NCI-H82 treated with DMSO at 0.1 percent for 48 hours (cell line): ENCODE results near the gene TOM1L2.
A peak's percentile ranks its signal among the peaks of the same experiment; 100 is the strongest.

Source experiments
- DNase-seq: peaks from one replicate; lab custom pipeline; 2025; ENCODE audit not compliant: unreplicated experiment; lab: John Stamatoyannopoulos, UW

Gene TOM1L2

DNA sequence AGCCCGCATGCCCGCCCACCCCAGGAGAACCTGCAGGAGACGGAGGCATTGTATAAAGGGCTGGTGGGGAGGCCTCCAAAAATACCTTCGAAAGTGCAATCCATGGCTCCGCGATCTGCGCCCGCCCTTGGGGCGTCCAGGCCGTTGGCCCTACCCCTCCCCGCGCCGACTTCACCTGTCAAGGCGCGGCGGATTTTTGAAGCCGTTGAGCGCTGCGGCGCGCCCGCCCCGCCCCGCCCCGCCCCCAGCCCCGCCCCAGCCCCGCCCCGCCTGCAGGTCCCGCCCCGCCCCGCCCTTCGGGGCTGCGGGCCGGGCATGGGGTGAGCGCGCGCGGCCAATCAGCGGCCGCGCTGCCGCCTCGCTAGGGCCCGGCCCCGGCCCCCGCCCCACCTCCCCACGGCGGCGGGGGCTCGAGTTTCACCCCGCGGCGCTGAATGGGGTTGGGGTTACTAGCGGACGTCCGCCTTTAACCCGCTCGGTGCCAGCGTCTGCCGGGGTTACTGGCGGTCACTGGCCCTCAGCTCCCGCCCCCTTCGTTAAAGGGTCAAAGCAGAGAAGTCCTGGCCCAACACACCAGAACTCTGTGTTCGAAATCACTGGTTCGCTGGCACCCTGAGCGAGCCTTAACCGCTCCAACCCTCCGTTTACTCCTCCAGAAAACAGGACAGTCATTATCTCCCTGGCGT is 148.6 kb downstream of the TOM1L2 start:
- DNase-seq = peak; percentile 70

DNA sequence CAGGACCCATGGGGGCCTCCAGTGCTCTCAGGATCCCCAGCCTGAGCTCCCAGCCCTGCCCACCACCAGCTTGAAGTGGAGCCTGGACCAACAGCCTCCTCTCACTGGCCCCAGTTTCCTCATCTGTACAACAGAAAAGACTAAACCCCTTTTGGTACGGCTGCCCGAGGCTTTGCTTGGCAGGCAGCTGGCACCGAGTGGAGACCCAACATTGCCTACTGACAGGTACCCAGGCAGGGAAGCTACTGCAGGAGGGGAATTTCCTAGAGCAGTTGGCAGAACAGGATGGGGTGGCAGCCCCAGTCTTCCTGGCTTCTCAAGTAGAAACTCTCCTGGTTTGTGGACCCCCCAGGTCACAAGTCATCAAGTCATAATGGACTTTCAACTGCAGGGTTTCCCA is 149.6 kb downstream of the TOM1L2 start:
- no peak for DNase-seq

DNA sequence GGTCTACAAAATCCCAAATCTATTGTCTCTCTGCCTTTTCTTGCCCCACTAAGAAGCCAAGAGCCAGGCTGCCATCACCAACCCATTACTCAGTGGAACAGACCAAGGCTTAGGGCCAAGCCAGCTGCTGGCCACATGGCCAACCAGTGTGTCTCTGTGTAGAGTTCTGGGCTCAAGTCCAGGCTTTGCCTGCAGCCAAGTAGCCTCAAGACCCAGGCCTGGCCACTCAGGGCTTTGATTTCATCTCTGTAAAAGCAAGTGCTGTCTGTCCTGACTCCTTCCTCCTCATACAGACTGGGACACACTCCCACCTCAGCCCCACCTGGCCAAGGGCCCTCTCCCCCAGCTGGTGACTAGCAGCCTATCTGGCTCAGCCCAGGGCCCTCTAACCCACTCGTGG is 150.0 kb downstream of the TOM1L2 start:
- DNase-seq = no peak

DNA sequence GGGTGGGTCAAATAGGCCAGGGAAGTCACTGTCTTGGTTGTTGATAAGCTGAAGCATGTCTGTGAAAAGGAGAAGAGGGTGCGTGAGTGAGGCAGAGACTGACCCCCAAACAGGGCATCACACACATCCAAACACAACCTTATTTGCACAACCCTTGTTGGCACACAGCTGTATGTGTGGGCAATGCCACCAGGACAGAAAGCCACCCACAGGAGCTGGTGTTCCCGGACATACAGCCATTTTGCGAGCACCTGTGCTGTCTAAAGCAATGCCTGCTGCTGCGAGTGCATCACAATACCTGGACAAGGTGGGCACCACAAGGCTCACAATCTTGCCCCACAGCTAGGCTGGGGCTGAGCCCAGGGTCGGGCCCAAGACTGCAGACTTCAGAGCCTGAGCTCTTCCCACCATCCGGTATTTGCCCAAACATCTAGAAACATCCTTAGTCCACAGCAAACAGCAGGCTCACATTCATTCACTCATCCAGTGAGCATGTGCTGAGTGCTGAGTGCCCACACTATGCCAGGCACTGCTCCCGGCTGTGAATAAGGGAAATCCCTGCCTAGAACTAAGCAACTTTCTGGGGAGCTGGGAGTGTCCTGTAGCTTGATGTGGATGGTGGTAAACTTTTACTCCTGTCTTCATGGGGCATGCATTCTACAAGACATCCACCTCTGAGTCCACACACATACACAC is 151.6 kb downstream of the TOM1L2 start:
- no peak for DNase-seq

DNA sequence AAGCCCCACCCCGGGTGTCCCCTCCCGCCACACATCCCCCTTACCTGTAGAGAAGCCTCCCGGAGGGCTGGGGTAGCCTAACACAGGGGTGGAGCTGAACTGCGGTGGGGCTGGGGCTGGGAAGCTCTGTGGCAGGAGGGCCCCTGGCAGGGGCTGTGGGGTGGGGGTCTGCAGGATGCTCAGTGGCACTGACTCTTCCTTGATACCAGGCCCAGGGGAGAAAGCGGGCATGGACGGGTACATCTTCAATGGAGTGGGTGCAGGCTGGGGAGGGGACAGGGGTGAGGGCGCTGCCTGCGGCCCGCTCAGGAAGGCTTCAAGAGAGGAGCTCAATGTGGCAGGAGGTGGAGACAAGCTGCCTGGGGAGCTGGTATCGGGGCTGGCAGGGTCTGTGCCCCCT is 152.2 kb downstream of the TOM1L2 start:
- DNase-seq = no peak

DNA sequence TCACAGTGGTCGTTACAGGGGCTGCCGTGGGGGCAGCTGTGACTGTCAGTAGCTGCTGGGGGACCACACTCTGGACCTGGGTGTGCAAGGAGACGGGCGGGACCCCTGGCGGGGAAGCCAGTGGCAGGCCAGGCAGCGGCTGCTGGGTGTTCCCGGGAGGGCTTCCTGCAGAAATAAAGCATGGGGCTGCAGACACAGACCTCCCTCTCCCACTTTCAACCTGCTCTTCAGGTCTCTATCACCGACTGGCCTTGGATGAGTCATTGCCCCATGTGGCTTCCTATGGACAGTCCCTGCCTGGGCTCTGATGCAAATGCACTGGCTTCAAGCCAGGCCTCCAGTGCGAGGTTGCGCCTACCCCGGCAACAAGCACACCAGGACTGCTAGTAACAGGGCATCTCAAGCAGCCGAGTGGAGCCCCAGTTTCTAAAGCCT is 152.6 kb downstream of the TOM1L2 start:
- no peak for DNase-seq

DNA sequence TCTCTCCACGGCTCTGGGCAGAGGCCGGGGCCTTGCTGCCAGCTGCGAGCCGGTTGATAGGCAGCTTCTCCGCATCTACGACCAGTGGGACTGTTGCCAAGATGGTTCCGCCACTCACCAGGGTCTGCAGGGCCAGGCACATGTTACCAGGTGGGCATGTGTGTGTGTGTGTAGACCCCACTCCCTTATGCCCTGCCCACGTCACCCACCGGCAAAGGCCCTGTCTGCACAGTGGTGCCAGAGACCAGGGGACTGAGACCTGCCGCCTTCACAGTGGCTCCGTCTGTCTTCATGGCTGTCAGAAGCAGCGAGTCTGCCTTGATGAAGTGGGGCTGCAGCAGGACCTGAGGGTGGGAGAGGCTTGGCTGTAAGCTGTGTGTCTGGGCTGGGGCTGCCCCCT is 153.1 kb downstream of the TOM1L2 start:
- DNase-seq = no peak

DNA sequence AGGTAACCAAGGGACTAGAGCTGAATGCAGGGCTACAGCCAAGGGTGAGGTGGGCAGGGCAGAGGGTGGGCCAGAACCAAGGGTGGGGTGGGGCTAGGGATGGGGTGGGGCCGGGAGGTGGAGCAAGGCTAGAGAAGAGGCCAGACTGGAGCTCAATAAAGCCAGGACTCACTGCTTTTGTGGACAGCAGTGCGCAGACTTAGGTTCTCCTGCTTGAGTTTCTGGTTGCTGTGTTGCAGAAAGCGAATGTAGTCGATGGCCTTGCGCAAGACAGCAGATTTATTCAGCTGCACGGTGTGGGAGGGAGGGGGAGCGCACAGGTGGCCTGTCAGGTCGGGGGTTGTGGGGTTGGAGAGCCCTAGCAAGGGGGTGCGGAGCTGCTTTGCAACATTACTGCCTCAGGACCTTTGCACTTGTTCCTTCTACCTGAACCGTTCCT is 154.1 kb downstream of the TOM1L2 start:
- peak; percentile 73 for DNase-seq

DNA sequence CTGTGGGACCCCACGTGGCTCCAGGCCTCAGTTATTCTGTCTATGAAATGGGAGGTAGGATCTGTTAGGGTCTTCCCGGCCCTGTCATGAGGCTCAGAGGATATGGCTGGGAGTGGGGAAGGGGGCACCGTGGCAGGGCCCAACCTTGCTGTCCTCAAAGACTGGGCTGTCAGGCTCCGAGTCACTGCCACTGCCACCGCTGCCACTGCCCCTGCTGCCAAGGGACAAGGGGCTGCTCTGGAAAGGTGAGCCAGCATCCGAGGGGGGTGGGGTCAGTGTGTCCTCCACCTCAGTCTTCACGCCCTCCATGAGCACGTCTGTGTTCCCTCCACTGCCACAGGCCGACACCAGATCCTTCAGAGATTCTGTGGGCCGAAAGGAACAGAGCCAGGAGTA is 154.7 kb downstream of the TOM1L2 start:
- DNase-seq = no peak

DNA sequence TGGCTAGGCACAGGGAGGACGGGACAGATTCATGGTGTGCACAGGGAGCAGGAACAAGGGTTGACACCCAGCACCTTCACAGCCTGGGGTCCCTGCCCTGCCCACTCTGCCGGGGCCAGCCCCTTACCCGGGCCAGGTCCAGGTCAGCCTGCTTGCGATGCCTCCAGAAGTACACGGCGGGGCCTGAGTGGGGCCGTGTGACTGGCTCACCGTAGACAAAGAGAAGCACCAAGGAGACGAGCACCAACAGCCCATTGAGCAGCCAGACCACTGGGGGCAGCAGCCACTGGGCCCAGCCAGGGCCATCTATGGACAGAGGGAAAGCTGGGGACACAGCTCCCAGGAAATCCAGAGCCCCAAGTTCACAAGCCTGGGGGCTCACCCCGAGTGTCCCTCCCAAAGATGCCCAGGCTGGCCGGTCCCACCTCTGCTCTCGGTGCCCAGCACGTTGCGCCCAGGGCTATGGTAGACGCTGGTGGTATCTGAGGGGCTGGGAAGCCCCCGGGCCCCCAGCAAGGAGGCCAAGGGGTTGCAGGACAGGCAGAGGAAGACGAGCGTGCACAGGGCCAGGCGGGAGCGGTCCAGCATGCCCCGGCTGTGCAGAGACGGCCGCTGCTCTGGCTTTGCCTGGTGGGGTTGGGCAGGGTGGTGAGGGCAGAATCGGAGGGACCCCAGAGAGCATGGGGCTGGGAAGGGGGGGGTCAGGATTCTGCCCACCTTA is 155.2 kb downstream of the TOM1L2 start:
- DNase-seq = no peak

DNA sequence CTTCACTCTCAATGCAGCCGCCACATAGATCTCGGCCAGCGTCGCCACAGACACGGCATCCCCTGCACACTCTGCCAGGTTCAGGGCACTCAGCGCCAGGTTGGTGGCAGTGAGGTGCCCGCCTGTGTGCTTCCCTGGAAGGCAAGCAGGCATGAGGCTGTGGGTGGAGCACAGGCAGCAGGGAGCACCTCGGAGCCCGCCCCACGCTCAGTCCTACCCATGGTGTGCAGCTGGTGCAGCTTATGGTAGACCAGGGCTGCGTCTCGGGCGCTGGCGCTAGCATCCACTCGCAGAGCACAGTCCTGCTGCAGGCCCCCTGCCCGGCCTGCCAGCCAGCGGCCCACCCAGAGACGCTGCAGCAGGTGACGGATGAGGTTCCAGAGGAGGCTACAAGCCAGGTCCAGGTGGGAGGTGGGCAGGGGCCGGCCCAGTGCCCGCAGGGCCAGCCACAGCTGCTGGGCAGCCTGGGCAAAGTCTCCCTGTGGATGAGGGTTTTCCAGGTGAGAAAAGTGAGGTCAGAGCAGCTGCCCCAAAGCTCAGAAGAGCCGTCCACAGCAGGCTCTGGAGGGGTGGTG is 155.9 kb downstream of the TOM1L2 start:
- no peak for DNase-seq

DNA sequence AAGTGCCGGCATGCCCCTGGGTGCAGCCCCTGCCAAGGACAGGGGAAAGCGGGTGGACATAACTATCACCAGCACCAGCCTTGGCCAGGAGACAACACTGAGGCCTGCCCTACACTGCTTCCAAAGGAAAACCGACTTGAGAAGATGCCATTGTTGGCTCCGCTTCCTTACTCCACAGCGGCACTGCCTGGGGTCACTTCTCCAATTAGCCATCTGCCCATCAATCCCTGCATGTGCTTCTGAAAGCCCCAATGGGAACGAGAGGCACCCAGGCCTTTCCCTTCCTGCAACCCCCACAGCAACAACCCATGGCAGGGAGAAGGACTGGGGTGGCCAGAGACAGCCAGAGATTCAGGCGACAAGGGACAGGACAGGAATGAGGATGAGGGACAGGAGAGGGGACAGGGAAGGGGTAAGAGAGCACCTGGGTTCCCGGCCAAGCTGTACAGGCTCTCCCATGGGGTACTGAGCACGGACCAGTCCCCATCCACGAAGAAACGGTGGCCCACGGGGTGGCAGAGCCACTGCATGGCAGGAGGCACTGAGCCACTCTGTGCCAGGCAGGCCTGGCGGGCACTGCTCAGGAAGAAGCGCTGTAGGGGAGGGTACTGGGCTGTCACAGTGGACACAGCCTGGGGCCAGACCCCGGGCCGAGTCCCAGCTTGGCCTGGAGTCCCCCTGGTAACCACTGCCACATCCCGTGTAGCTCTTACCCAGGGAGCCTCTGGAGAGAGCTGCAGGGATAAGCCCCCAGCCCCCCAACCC is 156.6 kb downstream of the TOM1L2 start:
- DNase-seq = no peak

DNA sequence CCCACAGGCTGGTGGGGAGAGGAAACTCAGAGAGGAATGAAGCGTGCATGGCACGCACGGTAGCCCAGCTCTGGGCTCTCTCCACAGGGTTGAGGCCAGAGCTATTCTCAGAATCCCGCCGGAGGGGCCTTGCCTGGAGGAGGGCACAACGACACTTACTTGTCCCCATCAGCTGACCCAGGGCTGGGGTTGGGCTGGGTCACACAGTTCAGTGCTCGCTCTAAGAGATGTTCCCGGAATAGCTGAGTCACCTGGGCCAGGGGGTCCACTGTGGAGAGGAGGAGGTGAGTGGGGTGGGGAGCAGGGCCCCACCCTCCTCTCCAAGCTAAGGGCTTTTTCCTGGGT is 157.2 kb downstream of the TOM1L2 start:
- DNase-seq = no peak

DNA sequence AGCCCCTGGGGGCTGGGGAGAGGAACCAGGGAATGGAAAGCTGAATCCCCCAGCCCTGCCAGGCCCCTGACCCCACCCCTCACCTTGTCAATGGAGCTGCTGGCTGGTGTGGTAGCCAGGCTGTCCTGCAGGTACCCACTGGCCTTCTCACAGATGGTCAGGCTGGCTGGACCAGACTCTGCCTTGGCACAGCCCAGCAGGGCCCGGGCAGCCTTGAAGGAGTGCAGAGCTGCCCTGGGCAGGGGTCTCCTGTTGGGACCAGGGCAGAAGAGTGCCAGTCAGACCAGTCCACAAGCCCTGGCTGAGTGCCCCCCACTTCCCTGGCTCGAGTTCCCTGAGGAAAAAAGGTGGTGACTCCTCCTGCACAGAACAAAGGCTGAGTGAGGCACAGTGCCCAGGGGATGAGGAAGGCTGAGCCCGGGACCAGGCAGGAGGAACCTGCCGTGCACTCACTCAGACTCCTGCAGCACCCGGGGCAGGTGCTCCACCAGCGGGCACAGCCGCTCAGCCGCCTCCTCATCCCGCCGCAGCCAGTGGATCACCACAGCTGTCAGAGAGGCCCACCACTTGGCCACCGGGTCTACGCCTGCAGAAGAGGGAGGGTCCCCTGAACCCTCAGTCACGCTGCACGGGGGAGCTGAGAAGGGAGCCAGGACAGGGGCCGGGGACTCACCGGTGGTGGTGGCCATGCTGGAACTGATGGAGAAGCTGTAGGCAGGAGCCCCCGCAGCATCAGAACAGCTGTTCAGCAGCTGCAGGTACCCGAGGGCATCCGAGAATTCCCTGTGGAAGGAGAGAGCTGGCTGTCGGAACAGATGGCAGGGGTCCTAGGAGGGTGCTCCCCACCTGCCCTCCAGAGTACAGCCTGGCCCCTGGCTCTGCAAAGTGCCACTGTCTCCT is 157.8 kb downstream of the TOM1L2 start:
- DNase-seq = no peak

DNA sequence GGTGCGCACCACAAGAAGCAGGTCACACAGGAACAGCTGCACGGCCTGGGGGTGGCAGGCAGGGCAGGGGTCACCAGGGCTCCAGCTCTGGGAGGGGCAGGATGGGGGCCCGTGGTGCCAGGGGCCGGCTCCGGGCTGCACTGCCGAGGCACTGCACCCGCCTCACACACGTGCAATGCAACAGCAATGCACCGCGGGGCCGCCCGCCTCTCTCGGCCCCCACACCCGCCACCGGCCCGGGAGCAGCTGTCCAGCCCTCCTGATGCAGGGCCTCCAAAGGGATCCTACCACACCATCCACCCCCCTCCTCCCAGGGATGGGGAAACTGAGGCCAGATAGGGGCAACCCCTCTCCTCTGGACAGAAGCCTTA is 158.5 kb downstream of the TOM1L2 start:
- no peak for DNase-seq

DNA sequence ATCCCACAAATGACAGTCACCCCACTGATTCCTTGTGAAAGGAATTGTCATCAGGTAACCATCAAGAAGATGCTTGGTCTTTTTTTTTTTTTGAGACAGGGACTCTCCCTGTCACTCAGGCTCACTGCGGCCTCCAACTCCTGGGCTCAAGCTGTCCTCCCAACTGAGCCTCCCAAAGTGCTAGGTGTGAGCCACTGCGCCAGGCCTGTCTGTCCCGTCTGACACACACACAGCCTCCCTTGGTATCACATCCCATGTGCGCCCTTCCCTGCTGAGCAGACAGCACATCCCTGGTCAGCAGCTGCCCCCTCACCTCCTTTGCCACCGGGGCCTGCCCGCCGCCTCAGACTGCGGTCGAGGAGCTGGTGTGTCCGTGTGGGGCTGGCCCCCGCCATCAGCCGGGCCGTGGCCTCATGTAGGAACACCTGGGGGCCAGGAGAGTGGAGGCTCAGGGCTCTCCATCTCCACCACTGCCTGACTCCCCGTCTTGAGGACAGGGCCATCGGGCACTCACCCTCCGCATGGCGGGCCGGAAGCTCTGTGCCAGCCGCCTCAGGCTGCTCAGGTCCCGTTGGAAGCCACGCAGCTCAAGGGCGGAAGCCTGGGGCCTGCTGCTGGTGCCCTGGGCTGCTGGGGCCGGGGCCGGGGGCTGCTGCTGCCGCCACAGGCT is 159.0 kb downstream of the TOM1L2 start:
- no peak for DNase-seq

DNA sequence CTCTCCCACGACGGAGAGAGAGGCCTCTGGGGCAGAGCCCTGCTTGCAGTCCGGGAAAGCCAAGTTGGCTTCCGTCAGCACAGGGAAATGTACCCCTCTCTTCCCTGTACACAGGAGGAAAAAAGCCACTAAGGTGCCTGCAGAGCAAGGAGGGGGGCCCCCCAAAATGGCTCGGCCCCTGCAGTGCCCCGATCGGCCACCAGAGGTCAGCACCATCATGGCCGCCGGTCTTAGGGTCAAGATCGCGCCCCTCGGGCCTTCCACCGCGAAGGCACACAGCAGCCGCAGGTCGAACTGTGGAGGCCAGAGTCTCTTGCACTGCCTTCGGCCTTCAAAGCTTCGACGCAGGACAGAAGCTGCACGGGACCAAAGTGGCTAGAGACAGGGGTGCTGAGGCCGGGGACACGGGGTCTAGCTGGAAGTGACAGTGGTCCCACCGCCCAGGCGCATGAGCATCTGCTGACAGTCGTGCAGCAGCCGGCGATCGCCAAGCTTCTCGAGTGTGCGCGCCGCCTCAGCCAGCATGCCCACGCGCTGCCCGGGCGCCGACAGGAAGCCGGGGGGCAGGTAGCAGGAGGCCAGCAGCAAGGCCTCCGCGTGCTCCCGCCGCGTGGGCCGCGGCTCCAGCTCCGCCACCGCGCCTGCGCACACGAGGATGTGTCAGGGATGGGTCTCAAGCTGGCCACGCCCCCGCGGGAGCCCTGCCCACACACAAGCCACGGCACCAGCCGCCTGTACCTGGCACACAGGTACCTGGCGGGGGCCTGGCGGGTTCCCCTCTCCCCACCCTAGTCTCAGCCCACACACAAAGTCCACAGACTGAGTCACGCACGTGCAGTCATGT is 159.8 kb downstream of the TOM1L2 start:
- DNase-seq = no peak

DNA sequence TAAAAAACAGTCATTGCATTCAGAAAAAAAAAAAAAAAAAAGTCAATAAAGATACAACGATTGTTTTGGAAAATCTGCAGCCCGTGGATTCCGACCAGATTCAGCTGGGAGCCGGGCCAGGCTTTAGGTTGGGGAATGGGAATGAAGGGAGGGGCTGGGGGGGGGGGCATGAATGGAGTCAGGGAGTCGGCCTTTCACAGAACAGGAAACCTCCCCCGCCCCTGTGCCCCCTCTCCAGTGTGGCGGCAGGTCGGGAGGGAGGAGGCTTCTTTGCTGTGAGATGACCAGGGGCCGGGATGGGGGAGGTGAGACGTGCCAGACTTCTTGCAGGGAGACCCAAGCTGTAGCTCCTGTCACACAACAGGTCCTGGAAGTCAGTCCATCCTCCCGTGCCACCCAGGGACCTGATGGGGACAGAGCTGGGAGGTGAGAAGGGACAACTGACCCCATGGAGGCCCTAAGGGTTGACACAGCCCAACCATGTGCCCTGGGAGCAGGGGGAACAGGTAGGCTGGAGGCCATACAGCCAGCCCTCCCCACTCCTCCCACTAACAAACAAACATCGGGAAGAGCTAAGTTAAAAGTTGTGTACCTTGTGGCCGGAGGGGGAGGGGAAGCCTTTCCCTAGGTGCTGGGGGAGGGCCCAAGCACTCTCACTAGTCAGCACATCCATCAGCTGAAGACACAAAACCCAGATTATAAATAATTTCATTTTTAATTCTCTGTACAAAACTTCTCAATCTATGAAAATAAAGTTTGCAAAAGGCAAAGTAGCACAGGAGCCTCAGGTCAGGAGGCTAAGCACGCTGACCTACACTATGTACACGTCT is 160.6 kb downstream of the TOM1L2 start:
- DNase-seq = no peak
